ENCODE measurements around the gene TSPAN19. TPM values are rescaled to one million over a fixed set of nuclear protein-coding genes. Genes with fewer than 3 reads are reported as not detected.

TSPAN19 gene
- total and polyA plus RNA-seq, 2 donors (not counting 3 experiments of a cell fraction or from before 2014, with no cell fraction given): not detected

GRCh38 chr12:85065837-85066482 is 29.9 kb upstream of the TSPAN19 start:
- DNase-seq (ENCODE audit: low read depth, low spot score): no peak
- no peak overlapping the region for H3K27ac ChIP-seq (ENCODE audit: insufficient read depth, low read depth, low read length)

More at GRCh38 chr12:85065837-85066482, 29.9 kb upstream of the TSPAN19 start:
- Histone ChIP-seq H3K9me1 (replicated peaks; ENCODE audit: control insufficient read depth, extremely low read depth, insufficient read depth, low read length) (no peaks in the 10 kb centered on the region), H3K4me2 (ENCODE audit: insufficient read depth, low read length) (no peak overlapping the region), H3K79me2 (ENCODE audit: control insufficient read depth, insufficient read depth, low read length) (no peaks in the 10 kb centered on the region), H4K20me1 (replicated peaks; ENCODE audit: control insufficient read depth, extremely low read depth, insufficient read depth, low read length) (no peaks in the 10 kb centered on the region), H3K27me3 (ENCODE audit: control insufficient read depth in 2 of 2, insufficient read depth in 2 of 2, low read length in 2 of 2) (no peaks in the 10 kb centered on the region), H3K9ac (replicated peaks; ENCODE audit: extremely low read depth, insufficient read depth, low read length) (no peak overlapping the region), H3K4me1 (ENCODE audit: control insufficient read depth, extremely low read depth, insufficient read depth, low read length) (no peaks in the 10 kb centered on the region), H3K36me3 (ENCODE audit: control insufficient read depth in 2 of 2, extremely low read depth in 1 of 2, insufficient read depth in 2 of 2, low read length in 2 of 2) (no peaks in the 10 kb centered on the region), H2AFZ (ENCODE audit: low read depth, low read length) (no peak overlapping the region), H3K9me3 (replicated peaks; ENCODE audit: control insufficient read depth, insufficient read depth, low read length) (no peaks in the 10 kb centered on the region), H3K4me3 (replicated peaks in 1 of 3; ENCODE audit: insufficient read depth in 1 of 3, low read depth in 1 of 3, low read length in 3 of 3) (no peak overlapping the region)
- intact Hi-C loops (cut with micrococcal nuclease) (no loop called here), dilution Hi-C loops (cut with MboI; ENCODE audit: extremely low pct_ligation_motif_present, low sequenced_read_pairs) (no loop called here)
- TF ChIP-seq EZH2 (IDR thresholded peaks at IDR 0.05; ENCODE audit: borderline replicate concordance, low read depth, low read length, severe bottlenecking) (no peak), CTCF (IDR thresholded peaks at IDR 0.05; ENCODE audit: extremely low read depth in 1 of 2, insufficient read depth in 1 of 2, low read depth in 1 of 2, low read length in 2 of 2) (no peak), GATA2 (IDR thresholded peaks at IDR 0.05; ENCODE audit: insufficient read depth, insufficient read length, low read depth, low read length) (no peak), JUN (IDR thresholded peaks at IDR 0.05; ENCODE audit: borderline replicate concordance, insufficient read depth, insufficient read length, low read depth) (no peak)
- POLR2A ChIA-PET: no interaction called here
- CTCF ChIA-PET: interaction anchor here (1.6 kb wide), 1 partner anchor 11 kb away, joined by 3 read pairs; no protein-coding TSS in a partner anchor
- no TSS peak for BruUV-seq (replicated peaks)
- FAIRE-seq: no peak
